Uterus (tissue), 4 donors: Measurements from ENCODE around the gene HOXB7. TPM values are rescaled to one million over a fixed set of nuclear protein-coding genes. Genes with fewer than 3 reads are reported as not detected.

Experiments
- DNase-seq, 2 donors: peaks; one replicate each; pipeline ENCODE4 v3.0.0-alpha.2; 2019 to 2020
- H3K27ac ChIP-seq, 2 donors: fragments of 200-600 bp; sonication (generic); 1 replicate in 1 of 2; 2 replicates in 1 of 2; pipeline ENCODE4 v1.5.1; 2016 to 2018
- H3K27me3 ChIP-seq, 2 donors: fragments of 200-600 bp; sonication (generic); one replicate each; pipeline ENCODE4 v1.5.1; 2018 to 2019; ENCODE audit warnings: control low read depth in 1 of 2
- H3K36me3 ChIP-seq, 2 donors: fragments of 200-600 bp; sonication (generic); one replicate each; pipeline ENCODE4 v1.5.1; 2019; ENCODE audit warnings: control low read depth in 1 of 2
- H3K4me1 ChIP-seq, 2 donors: fragments of 200-600 bp; sonication (generic); one replicate each; pipeline ENCODE4 v1.5.1; 2018 to 2019; ENCODE audit warnings: control low read depth in 1 of 2
- H3K4me3 ChIP-seq, 2 donors: fragments of 200-600 bp; sonication (generic); 1 replicate in 1 of 2; 2 replicates in 1 of 2; pipeline ENCODE4 v1.5.1; 2018 to 2019; ENCODE audit warnings: mild to moderate bottlenecking in 1 of 2
- H3K9me3 ChIP-seq, 2 donors: fragments of 200-600 bp; sonication (generic); one replicate each; pipeline ENCODE4 v1.5.1; 2019; ENCODE audit warnings: control low read depth in 1 of 2
- POLR2A ChIP-seq, 2 donors: fragments of 450-650 bp; IDR thresholded peaks; one replicate each; pipeline ENCODE4 v1.6.1; 2016; ENCODE audit warnings: antibody characterized with exemption in 2 of 2, mild to moderate bottlenecking in 1 of 2, moderate library complexity in 1 of 2
- intact Hi-C: fragments of 100-400 bp; cut with DNase I; formaldehyde crosslinking; loops from one replicate; pipeline ENCODE4 v1.15.1; 2023; ENCODE audit warnings: low total_unique reads
- total RNA-seq, 4 donors: library from RNA; depleted of rRNA in 3 of 4; stranded (reverse); fragments of >200 nt in 3 of 4; gene quantifications; one replicate each; pipeline versions ENCODE4 v1.1.0 to v1.2.4, GENCODE V29; 2014 to 2023
- TF ChIP-seq, protein P1 (sequence below), 4 experiments: fragments of 200-600 bp in 2 of 4; fragments of 450-650 bp in 2 of 4; sonication (generic) in 2 of 4; IDR thresholded peaks; one replicate each; pipeline ENCODE4 v1.5.1; 2016 to 2019; ENCODE audit warnings: antibody characterized with exemption in 4 of 4, mild to moderate bottlenecking in 2 of 4, moderate library complexity in 1 of 4
- donor health status: DM: yes; HTN: yes; CAD: no.

The HOXB7 gene
- total RNA-seq, 4 donors from 2014 or later: 1.0 to 6.9 (median 3.5) TPM; not detected in 1

DNA sequence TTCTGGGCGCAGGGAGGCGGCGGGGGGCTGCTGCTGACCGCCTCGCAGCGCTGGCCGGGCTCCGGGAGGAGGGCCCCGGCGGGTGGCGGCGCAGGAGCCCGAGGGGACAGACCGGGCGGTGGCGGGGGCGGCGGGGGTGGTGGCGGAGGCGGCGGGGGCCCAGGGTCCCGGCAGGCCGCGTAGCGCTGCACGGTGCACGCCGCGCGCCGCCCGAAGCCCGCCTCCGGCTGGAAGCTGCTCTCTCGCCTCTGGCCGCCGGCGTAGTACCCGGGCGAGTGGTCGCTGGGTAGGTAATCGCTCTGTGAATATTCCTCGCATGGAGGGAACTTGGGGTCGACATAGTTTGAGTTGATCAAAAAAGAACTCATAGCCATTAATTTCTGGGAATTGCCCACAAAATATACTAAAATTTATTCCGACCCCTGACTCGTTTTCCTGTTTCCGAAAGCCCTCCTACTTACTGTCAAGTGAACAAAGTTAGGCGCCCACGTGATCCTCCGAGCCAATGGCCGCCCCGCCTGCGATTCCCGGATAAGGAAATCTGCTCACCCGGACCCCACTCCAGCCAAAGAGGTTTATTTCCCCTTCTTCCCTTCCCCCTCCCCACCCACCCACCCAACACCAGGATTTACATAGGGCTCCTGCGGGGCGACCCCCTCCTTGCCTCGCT lies 32.7 kb downstream of the HOXB7 start, which contains the start of gene HOXB4:
Gene HOXB4 (minus strand): TSS at position 405 of the 670 bp plus-strand sequence. CDS start 31 bp downstream, at position 374.
- intact Hi-C loops: no loop called here
- Histone ChIP-seq H3K27ac (peak within 1 kb of the TSS; percentile 68 to 87), H3K9me3 (no peaks in the 10 kb centered on the region), H3K27me3 (peaks cover 0 to 42% of the 10 kb centered on the region in 2 donors), H3K4me3 (peak within 1 kb of the TSS; percentile 29 to 39), H3K4me1 (peaks cover 0 to 4% of the 10 kb centered on the region in 2 donors), H3K36me3 (no peaks in the 10 kb centered on the region)
- TF ChIP-seq POLR2A (IDR thresholded peaks at IDR 0.05): no peak
- TF ChIP-seq, protein P1, sequence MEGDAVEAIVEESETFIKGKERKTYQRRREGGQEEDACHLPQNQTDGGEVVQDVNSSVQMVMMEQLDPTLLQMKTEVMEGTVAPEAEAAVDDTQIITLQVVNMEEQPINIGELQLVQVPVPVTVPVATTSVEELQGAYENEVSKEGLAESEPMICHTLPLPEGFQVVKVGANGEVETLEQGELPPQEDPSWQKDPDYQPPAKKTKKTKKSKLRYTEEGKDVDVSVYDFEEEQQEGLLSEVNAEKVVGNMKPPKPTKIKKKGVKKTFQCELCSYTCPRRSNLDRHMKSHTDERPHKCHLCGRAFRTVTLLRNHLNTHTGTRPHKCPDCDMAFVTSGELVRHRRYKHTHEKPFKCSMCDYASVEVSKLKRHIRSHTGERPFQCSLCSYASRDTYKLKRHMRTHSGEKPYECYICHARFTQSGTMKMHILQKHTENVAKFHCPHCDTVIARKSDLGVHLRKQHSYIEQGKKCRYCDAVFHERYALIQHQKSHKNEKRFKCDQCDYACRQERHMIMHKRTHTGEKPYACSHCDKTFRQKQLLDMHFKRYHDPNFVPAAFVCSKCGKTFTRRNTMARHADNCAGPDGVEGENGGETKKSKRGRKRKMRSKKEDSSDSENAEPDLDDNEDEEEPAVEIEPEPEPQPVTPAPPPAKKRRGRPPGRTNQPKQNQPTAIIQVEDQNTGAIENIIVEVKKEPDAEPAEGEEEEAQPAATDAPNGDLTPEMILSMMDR (IDR thresholded peaks at IDR 0.05): no peak
- peak; percentile 67 to 68 for DNase-seq

DNA sequence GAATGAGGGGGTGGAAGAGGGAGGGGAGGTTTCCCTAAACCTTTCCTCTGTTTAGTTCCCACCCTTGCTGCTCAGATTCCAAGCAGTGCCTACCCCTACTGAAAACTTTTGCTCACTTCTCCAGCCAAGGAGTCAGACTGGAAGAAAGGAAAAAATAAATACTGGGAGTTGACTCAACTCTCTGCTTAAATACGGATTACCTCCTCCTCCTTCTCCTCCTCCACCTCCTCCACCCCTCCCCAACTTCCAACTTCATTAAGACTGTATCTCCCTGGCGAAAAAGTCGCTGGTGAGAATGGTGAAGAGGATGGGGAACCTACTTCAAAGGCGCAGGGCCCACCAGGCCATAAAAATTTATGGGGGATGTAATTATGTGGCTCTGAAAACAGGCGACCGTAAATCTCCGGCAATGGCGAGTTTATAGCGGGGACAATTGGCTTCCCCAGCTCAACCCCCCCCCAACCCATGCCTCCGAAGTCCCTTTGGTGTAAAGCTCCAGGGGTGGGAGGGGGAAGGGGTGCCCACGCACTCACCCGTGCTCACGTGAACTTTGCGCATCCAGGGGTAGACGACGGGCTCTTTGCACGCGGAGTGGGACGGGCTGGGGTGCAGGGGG lies 33.4 kb downstream of the HOXB7 start:
- peaks cover 0 to 42% of the 10 kb centered on the region in 2 donors for H3K27me3 ChIP-seq
- H3K4me3 ChIP-seq: peak overlapping the region; percentile 29 to 39
- peaks cover 0 to 4% of the 10 kb centered on the region in 2 donors for H3K4me1 ChIP-seq
- no peaks in the 10 kb centered on the region for H3K36me3 ChIP-seq
- TF ChIP-seq POLR2A (IDR thresholded peaks at IDR 0.05): no peak
- TF ChIP-seq, protein P1 (IDR thresholded peaks at IDR 0.05): no peak
- peak overlapping the region; percentile 68 to 87 for H3K27ac ChIP-seq
- H3K9me3 ChIP-seq: no peaks in the 10 kb centered on the region
- intact Hi-C loops: no loop called here
- DNase-seq: no peak

DNA sequence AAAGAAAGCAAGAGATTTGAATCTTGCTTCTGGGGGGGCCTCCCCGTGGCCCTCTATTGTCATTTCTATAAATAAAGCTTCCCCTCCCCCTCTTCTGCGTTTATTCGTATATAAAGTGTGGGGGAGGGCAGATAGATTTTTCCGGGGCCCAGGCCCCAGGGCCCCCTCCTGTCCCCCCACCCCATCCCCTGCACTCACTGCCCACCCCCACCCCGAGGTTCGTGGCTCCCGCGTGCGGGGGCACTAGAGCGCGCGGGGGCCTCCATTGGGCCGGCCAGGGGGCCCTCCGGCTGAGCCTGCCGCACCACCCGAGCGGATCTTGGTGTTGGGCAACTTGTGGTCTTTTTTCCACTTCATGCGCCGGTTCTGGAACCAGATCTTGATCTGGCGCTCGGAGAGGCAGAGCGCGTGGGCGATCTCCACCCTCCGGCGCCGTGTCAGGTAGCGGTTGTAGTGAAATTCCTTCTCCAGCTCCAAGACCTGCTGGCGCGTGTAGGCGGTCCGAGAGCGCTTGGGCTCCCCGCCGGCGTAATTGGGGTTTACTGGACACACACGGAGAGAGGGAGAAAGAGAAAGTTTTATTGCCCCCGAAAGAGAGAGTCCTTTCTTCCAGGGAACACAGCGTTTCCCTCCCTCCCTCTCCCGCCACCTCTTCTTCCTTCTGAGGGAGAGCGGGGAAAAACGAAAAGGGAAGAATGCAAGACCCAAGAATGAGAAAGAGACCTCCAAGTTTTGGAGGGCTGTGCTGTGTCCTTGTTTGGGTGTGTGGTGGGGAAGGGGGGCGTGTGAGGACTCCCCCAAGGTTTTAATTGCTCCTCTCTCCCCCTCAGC lies 34.1 kb downstream of the HOXB7 start:
- TF ChIP-seq, protein P1 (IDR thresholded peaks at IDR 0.05): no peak
- no peak for TF ChIP-seq POLR2A (IDR thresholded peaks at IDR 0.05)
- H3K4me3 ChIP-seq: peak overlapping the region in 1 of 2 donors; percentile 39
- peaks cover 0 to 41% of the 10 kb centered on the region in 2 donors for H3K27me3 ChIP-seq
- intact Hi-C loops: no loop called here
- H3K4me1 ChIP-seq: peaks cover 0 to 4% of the 10 kb centered on the region in 2 donors
- H3K36me3 ChIP-seq: no peaks in the 10 kb centered on the region
- H3K9me3 ChIP-seq: no peaks in the 10 kb centered on the region
- peak in 1 of 2 donors; percentile 57 for DNase-seq
- peak overlapping the region; percentile 68 to 87 for H3K27ac ChIP-seq

DNA sequence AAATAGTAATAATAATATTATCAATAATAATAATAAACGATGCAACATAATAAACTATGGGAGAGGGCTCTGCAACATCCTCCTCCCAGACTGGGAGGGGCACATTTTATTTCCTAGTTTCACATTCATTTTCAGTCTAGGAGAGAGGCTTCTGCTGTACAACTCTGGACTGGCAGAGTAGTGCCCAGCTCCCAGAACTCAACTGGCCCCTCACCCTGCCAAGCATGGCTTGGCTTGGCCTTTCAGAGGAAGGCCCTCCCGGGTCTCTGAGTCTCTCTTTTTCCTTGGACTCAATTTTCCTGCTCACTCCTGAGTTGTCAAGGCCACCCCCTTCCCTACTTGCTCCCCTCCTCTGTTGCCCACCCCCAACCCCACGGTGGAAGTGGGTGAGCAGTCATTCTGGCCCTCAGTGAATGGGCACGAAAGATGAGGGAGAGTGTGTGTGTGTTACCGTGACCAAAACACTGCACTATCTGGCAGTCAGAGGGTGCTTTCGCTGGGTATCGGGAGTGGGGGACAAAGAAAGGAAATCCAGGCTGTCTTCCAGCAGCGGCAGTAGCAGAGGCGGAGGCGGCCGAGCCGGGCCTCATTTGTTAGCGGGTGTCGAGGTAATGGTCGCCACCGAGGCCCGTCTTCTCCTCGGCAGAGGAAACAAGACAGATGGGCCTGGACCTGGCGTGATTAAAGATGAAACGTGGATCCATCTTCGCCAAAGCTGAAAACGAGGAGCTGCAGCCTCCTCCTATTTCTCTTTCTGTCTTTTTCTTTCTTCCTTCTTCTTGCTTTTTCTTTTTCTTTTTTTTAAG lies 34.9 kb downstream of the HOXB7 start:
- intact Hi-C loops: no loop called here
- TF ChIP-seq POLR2A (IDR thresholded peaks at IDR 0.05): no peak
- TF ChIP-seq, protein P1 (IDR thresholded peaks at IDR 0.05): no peak
- Histone ChIP-seq H3K27me3 (peaks cover 0 to 33% of the 10 kb centered on the region in 2 donors), H3K4me3 (no peak overlapping the region), H3K9me3 (no peaks in the 10 kb centered on the region), H3K27ac (peak overlapping the region in 1 of 2 donors; percentile 10), H3K36me3 (no peaks in the 10 kb centered on the region), H3K4me1 (peaks cover 0 to 4% of the 10 kb centered on the region in 2 donors)
- no peak for DNase-seq
